Osteocyte (in vitro differentiated cells): ENCODE measurements around the gene DGUOK. TPM values are rescaled to one million over a fixed set of nuclear protein-coding genes. Genes with fewer than 3 reads are reported as not detected.

ENCODE experiments used
- DNase-seq: peaks from one replicate; pipeline ENCODE4 v3.0.0; 2021; ENCODE audit warnings: mixed read lengths; ENCODE audit not compliant: unreplicated experiment; ENCODE audit errors: extremely low spot score
- H3K27ac Mint-ChIP-seq: one replicate; pipeline ENCODE4 v1.8.0; 2021; ENCODE audit warnings: mild to moderate bottlenecking, mixed read lengths; ENCODE audit not compliant: unreplicated experiment
- H3K27me3 Mint-ChIP-seq: one replicate; pipeline ENCODE4 v1.8.0; 2021; ENCODE audit warnings: mixed read lengths; ENCODE audit not compliant: unreplicated experiment
- H3K36me3 Mint-ChIP-seq: one replicate; pipeline ENCODE4 v1.8.0; 2021; ENCODE audit warnings: mixed read lengths; ENCODE audit not compliant: unreplicated experiment
- H3K4me1 Mint-ChIP-seq: one replicate; pipeline ENCODE4 v1.8.0; 2021; ENCODE audit warnings: mixed read lengths; ENCODE audit not compliant: unreplicated experiment
- H3K4me3 Mint-ChIP-seq: one replicate; pipeline ENCODE4 v1.8.0; 2021; ENCODE audit warnings: mild to moderate bottlenecking, moderate library complexity, mixed read lengths; ENCODE audit not compliant: unreplicated experiment
- H3K9me3 Mint-ChIP-seq: one replicate; pipeline ENCODE4 v1.8.0; 2021; ENCODE audit warnings: mixed read lengths; ENCODE audit not compliant: unreplicated experiment
- total RNA-seq: library from RNA; stranded (reverse); gene quantifications from 2 replicates; pipeline ENCODE4 v1.2.1, GENCODE V29; 2021
- TF ChIP-seq, protein P1 (sequence below): fragments of 200-600 bp; sonication (generic); IDR thresholded peaks from 2 replicates; pipeline ENCODE4 v1.5.0; 2021; ENCODE audit warnings: antibody characterized with exemption, mild to moderate bottlenecking, moderate library complexity

Gene DGUOK
- total RNA-seq, 1 donor from 2014 or later, result 63.9 TPM

DNA sequence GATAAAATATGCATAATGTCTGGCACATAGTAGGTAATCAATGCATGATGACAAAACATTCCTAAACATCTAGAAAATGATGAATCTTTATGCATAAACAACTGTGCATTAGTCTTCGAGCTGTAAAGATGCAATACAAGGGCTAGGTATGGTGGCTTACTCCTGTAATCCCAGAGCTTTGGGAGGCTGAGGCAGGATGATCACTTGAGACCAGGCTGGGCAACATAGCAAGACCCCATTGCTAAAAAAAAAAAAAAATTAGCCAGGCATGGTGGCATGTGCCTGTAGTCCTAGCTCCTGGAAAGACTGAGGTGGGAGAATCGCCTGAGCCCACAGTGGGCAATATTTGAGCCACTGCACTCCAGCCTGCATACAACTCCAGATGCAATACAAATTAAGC lies 63.3 kb downstream of the DGUOK start:
- no peaks in the 10 kb centered on the region for H3K9me3 Mint-ChIP-seq
- peaks cover 47% of the 10 kb centered on the region for H3K4me1 Mint-ChIP-seq
- no peak for DNase-seq
- H3K27ac Mint-ChIP-seq, result no peak overlapping the region
- no peak overlapping the region for H3K4me3 Mint-ChIP-seq
- peaks cover 31% of the 10 kb centered on the region for H3K36me3 Mint-ChIP-seq
- TF ChIP-seq, protein P1, sequence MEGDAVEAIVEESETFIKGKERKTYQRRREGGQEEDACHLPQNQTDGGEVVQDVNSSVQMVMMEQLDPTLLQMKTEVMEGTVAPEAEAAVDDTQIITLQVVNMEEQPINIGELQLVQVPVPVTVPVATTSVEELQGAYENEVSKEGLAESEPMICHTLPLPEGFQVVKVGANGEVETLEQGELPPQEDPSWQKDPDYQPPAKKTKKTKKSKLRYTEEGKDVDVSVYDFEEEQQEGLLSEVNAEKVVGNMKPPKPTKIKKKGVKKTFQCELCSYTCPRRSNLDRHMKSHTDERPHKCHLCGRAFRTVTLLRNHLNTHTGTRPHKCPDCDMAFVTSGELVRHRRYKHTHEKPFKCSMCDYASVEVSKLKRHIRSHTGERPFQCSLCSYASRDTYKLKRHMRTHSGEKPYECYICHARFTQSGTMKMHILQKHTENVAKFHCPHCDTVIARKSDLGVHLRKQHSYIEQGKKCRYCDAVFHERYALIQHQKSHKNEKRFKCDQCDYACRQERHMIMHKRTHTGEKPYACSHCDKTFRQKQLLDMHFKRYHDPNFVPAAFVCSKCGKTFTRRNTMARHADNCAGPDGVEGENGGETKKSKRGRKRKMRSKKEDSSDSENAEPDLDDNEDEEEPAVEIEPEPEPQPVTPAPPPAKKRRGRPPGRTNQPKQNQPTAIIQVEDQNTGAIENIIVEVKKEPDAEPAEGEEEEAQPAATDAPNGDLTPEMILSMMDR, result no peak
- H3K27me3 Mint-ChIP-seq, result no peaks in the 10 kb centered on the region

DNA sequence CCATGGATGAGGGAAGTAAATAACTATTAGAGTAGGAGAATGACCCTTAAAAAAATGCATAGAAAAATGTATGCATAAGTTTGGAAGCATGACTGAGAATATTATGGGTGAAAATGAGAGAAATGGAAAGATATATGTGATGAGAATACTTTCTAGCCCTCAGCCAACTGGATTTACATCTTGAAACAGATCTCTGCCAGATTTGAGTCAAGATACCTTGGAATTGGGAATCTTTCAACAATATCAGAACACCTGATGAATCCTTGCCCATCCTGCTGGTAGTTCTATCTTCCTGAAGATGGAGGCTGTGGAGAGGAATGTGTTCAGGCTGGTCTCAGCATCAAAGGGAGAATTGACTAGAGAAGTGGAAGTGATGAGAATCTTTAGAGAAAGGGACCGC lies 63.9 kb downstream of the DGUOK start:
- Mint-ChIP-seq H3K4me3 (no peak overlapping the region), H3K27ac (no peak overlapping the region), H3K9me3 (no peaks in the 10 kb centered on the region), H3K4me1 (peaks cover 46% of the 10 kb centered on the region), H3K27me3 (no peaks in the 10 kb centered on the region), H3K36me3 (peaks cover 31% of the 10 kb centered on the region)
- DNase-seq, result no peak
- TF ChIP-seq, protein P1, result no peak

DNA sequence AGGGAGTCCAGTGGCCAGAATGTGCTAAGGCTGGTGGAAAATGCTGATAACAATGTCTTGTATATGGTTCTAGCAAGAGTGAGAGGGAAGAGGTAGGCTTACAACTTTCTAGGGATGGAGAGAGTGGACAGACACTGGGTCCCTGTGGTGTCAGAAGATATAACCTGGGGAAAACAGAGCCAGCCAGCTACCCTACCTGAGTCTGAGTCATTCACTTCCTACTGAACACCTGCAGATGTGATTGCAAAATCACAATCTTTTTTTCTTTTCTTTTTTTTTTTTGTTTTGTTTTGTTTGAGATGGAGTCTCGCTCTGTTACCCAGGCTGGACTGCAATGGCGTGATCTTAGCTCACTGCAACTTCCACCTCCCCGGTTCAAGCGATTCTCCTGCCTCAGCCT lies 65.4 kb downstream of the DGUOK start:
- Mint-ChIP-seq H3K36me3 (peaks cover 28% of the 10 kb centered on the region), H3K9me3 (no peaks in the 10 kb centered on the region), H3K4me1 (peaks cover 33% of the 10 kb centered on the region), H3K27ac (no peak overlapping the region), H3K4me3 (no peak overlapping the region), H3K27me3 (no peaks in the 10 kb centered on the region)
- no peak for DNase-seq
- TF ChIP-seq, protein P1, result no peak

DNA sequence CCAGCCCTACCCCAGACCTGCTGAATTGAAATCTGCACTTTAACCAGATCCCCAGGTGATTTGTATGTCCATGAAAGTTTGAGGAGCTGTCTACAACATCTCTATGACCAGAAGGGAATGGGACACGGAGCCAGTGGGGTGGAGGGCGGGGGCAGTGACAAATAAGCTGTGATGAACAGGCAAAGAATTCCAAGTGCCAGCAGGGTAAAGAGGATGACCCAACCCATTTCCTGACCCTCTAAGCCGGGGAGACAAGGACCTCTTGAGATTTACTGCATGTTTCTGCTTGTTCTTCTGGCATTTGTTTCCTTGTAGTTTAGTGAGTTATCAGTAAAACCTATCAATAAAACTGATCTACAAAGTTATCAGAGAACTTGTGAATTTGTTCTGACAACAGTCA lies 66.7 kb downstream of the DGUOK start:
- H3K4me3 Mint-ChIP-seq, result no peak overlapping the region
- no peak overlapping the region for H3K27ac Mint-ChIP-seq
- H3K9me3 Mint-ChIP-seq, result no peaks in the 10 kb centered on the region
- peaks cover 21% of the 10 kb centered on the region for H3K36me3 Mint-ChIP-seq
- peaks cover 21% of the 10 kb centered on the region for H3K4me1 Mint-ChIP-seq
- H3K27me3 Mint-ChIP-seq, result no peaks in the 10 kb centered on the region
- TF ChIP-seq, protein P1, result no peak
- DNase-seq, result no peak

DNA sequence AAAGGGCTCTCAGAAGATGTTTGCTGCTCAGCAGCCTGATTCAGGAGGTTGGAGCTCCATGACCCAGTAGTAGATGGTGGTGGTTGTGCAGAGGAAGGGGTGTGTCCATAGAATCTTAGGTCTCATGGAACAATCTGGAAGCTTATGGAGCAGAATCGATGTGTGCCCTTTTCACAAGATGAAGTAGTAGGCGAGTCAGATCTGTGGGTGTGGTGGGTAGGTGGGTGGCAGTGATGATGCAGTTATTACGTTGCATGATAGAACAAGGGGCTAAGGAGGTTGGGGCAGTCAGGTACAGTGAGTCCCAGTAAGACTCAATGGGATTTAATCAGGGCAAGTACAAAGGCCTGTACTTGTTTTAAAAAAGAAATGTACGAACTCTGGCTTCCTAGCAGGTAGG lies 67.1 kb downstream of the DGUOK start:
- Mint-ChIP-seq H3K36me3 (peaks cover 19% of the 10 kb centered on the region), H3K9me3 (no peaks in the 10 kb centered on the region), H3K4me3 (no peak overlapping the region), H3K27ac (no peak overlapping the region), H3K27me3 (no peaks in the 10 kb centered on the region), H3K4me1 (peaks cover 17% of the 10 kb centered on the region)
- TF ChIP-seq, protein P1, result no peak
- DNase-seq, result no peak
